ENCODE data around the gene CTTN.

The CTTN gene

GRCh38 chr11:70381872-70382861, 16.2 kb upstream of the CTTN start:
- no peak overlapping the region for H3K4me2 ChIP-seq (ENCODE audit: low read depth, low read length, poor library complexity, severe bottlenecking)
- H3K4me1 ChIP-seq (ENCODE audit: insufficient read depth, low read length, poor library complexity, severe bottlenecking), result no peaks in the 10 kb centered on the region
- H2AFZ ChIP-seq (ENCODE audit: low read length), result no peak overlapping the region
- TF ChIP-seq CTCF (conservative IDR thresholded peaks at IDR 0.05; ENCODE audit: low read length) (no peak), EZH2phosphoT487 (IDR thresholded peaks at IDR 0.05; ENCODE audit: borderline replicate concordance) (no peak)
- no peak overlapping the region for H3K9ac ChIP-seq (ENCODE audit: low read depth, low read length, poor library complexity, severe bottlenecking)
- no peaks in the 10 kb centered on the region for H3K79me2 ChIP-seq (ENCODE audit: insufficient read depth, low read length)
- H3F3A ChIP-seq (ENCODE audit: low read depth), result no peaks in the 10 kb centered on the region
- no peak overlapping the region for H3K4me3 ChIP-seq (ENCODE audit: low read length, poor library complexity, severe bottlenecking)
- no peaks in the 10 kb centered on the region for H3K27me3 ChIP-seq (ENCODE audit: insufficient read depth, low read length, poor library complexity, severe bottlenecking)
- no peaks in the 10 kb centered on the region for H4K20me1 ChIP-seq (ENCODE audit: insufficient read depth, low read length, poor library complexity, severe bottlenecking)
- H3K9me3 ChIP-seq (ENCODE audit: insufficient read depth, low read depth, low read length), result no peaks in the 10 kb centered on the region
- no peaks in the 10 kb centered on the region for H3K9me2 ChIP-seq (replicated peaks; ENCODE audit: low read depth, low read length)
- peaks cover 69% of the 10 kb centered on the region for H3K36me3 ChIP-seq (ENCODE audit: insufficient read depth, low read length)

- TF ChIP-seq EZH2phosphoT487 (IDR thresholded peaks at IDR 0.05; ENCODE audit: borderline replicate concordance) (no peak), CTCF (conservative IDR thresholded peaks at IDR 0.05; ENCODE audit: low read length) (no peak)
- H3K36me3 ChIP-seq (ENCODE audit: insufficient read depth, low read length), result peaks cover 52% of the 10 kb centered on the region
- H3K27me3 ChIP-seq (ENCODE audit: insufficient read depth, low read length, poor library complexity, severe bottlenecking), result no peaks in the 10 kb centered on the region
- no peaks in the 10 kb centered on the region for H3K9me2 ChIP-seq (replicated peaks; ENCODE audit: low read depth, low read length)
- no peaks in the 10 kb centered on the region for H3F3A ChIP-seq (ENCODE audit: low read depth)
- no peak overlapping the region for H3K9ac ChIP-seq (ENCODE audit: low read depth, low read length, poor library complexity, severe bottlenecking)
- no peak overlapping the region for H2AFZ ChIP-seq (ENCODE audit: low read length)
- no peaks in the 10 kb centered on the region for H4K20me1 ChIP-seq (ENCODE audit: insufficient read depth, low read length, poor library complexity, severe bottlenecking)
- no peak overlapping the region for H3K4me3 ChIP-seq (ENCODE audit: low read length, poor library complexity, severe bottlenecking)
- no peaks in the 10 kb centered on the region for H3K79me2 ChIP-seq (ENCODE audit: insufficient read depth, low read length)
- no peaks in the 10 kb centered on the region for H3K9me3 ChIP-seq (ENCODE audit: insufficient read depth, low read depth, low read length)
- no peak overlapping the region for H3K4me2 ChIP-seq (ENCODE audit: low read depth, low read length, poor library complexity, severe bottlenecking)
- H3K4me1 ChIP-seq (ENCODE audit: insufficient read depth, low read length, poor library complexity, severe bottlenecking), result no peaks in the 10 kb centered on the region
Observed at GRCh38 chr11:70383664-70384565, 14.4 kb upstream of the CTTN start.

- no peaks in the 10 kb centered on the region for H3K9me2 ChIP-seq (replicated peaks; ENCODE audit: low read depth, low read length)
- H3K4me2 ChIP-seq (ENCODE audit: low read depth, low read length, poor library complexity, severe bottlenecking), result no peak overlapping the region
- H3K9me3 ChIP-seq (ENCODE audit: insufficient read depth, low read depth, low read length), result no peaks in the 10 kb centered on the region
- no peaks in the 10 kb centered on the region for H3K27me3 ChIP-seq (ENCODE audit: insufficient read depth, low read length, poor library complexity, severe bottlenecking)
- no peak overlapping the region for H2AFZ ChIP-seq (ENCODE audit: low read length)
- no peaks in the 10 kb centered on the region for H3K79me2 ChIP-seq (ENCODE audit: insufficient read depth, low read length)
- H3F3A ChIP-seq (ENCODE audit: low read depth), result no peaks in the 10 kb centered on the region
- peaks cover 45% of the 10 kb centered on the region for H3K36me3 ChIP-seq (ENCODE audit: insufficient read depth, low read length)
- H3K9ac ChIP-seq (ENCODE audit: low read depth, low read length, poor library complexity, severe bottlenecking), result no peak overlapping the region
- H4K20me1 ChIP-seq (ENCODE audit: insufficient read depth, low read length, poor library complexity, severe bottlenecking), result no peaks in the 10 kb centered on the region
- no peak for TF ChIP-seq EZH2phosphoT487 (IDR thresholded peaks at IDR 0.05; ENCODE audit: borderline replicate concordance)
- no peak for TF ChIP-seq CTCF (conservative IDR thresholded peaks at IDR 0.05; ENCODE audit: low read length)
- H3K4me3 ChIP-seq (ENCODE audit: low read length, poor library complexity, severe bottlenecking), result no peak overlapping the region
- H3K4me1 ChIP-seq (ENCODE audit: insufficient read depth, low read length, poor library complexity, severe bottlenecking), result no peaks in the 10 kb centered on the region
Observed at GRCh38 chr11:70384566-70385152, 13.7 kb upstream of the CTTN start.
